Right lobe of liver (tissue), 4 donors: ENCODE data around the gene ITSN1.

Experiments used
- CTCF ChIP-seq, 4 donors: fragments of 200-600 bp in 3 of 4; fragments of 450-650 bp in 1 of 4; IDR thresholded peaks; one replicate each; pipeline versions ENCODE4 v1.5.1 to v1.8.0; 2016 to 2022; ENCODE audit warnings: antibody characterized with exemption in 4 of 4, mild to moderate bottlenecking in 2 of 4
- POLR2A ChIP-seq: fragments of 450-650 bp; IDR thresholded peaks from one replicate; pipeline ENCODE4 v1.6.1; 2017; ENCODE audit warnings: antibody characterized with exemption, mild to moderate bottlenecking
- donor health status: DM: no; HTN: no; CAD: no.
- donor health status: DM: no; HTN: no; CAD: no.
- donor health status: DM: no; HTN: yes; CAD: no.

GRCh38 chr21:33750017-33750416 is 107.7 kb downstream of the ITSN1 start:
- TF ChIP-seq CTCF (IDR thresholded peaks at IDR 0.05) (no peak), POLR2A (no peak)
